ENCODE data around the gene FGD6. TPM values are rescaled to one million over a fixed set of nuclear protein-coding genes. Genes with fewer than 3 reads are reported as not detected.
A peak's percentile ranks its signal among the peaks of the same experiment; 100 is the strongest.

Gene FGD6
- total and polyA plus RNA-seq, 2 of the 4 experiments (the other 2 are of a cell fraction): 2.6 to 9.5 TPM

GRCh38 chr12:95114766-95115405 is 102.4 kb downstream of the FGD6 start:
- Histone ChIP-seq H4K5ac (ENCODE audit: low read depth, low read length) (no peak overlapping the region), H3K27me3 (ENCODE audit: control insufficient read depth, insufficient read depth, low read length) (no peaks in the 10 kb centered on the region), H3K4ac (ENCODE audit: low read depth, low read length) (no peak overlapping the region), H4K8ac (ENCODE audit: low read depth in 2 of 2, low read length in 2 of 2) (no peak overlapping the region), H4K91ac (ENCODE audit: insufficient read depth, low read depth, low read length) (no peak overlapping the region), H3K56ac (ENCODE audit: extremely low read depth, insufficient read depth, low read length) (no peak overlapping the region), H3K4me1 (ENCODE audit: control insufficient read depth, insufficient read depth, low read length) (peaks cover 15% of the 10 kb centered on the region), H3K9me1 (ENCODE audit: insufficient read depth, low read length) (0 out of 2 replicates have a peak, but pooled peaks cover 4% of the 10 kb centered on the region), H3K4me3 (ENCODE audit: insufficient read depth, low read depth, low read length) (no peak overlapping the region), H4K20me1 (ENCODE audit: insufficient read depth, low read length) (no peaks in the 10 kb centered on the region), H2AFZ (replicated peaks; ENCODE audit: low read length, poor library complexity) (no peak overlapping the region), H3K27ac (ENCODE audit: insufficient read depth, low read length) (no peak overlapping the region), H2AK5ac (ENCODE audit: low read depth, low read length) (no peak overlapping the region), H2BK5ac (ENCODE audit: low read depth, low read length, poor library complexity, severe bottlenecking) (no peak overlapping the region), H3K18ac (ENCODE audit: low read depth, low read length) (no peak overlapping the region), H2BK120ac (ENCODE audit: low read depth, low read length) (no peak overlapping the region), H3K79me1 (ENCODE audit: low read depth in 1 of 2, low read length in 2 of 2) (no peaks in the 10 kb centered on the region; a peak in 1 of 4 replicates), H3K4me2 (ENCODE audit: low read depth, low read length) (no peak overlapping the region), H3K23ac (ENCODE audit: low read depth, low read length) (no peak overlapping the region), H2BK20ac (ENCODE audit: low read depth, low read length) (no peak overlapping the region), H2BK15ac (ENCODE audit: low read depth, low read length) (no peak overlapping the region), H3K9me3 (ENCODE audit: control insufficient read depth, insufficient read depth, low read length) (no peaks in the 10 kb centered on the region), H3K9ac (ENCODE audit: low read depth, low read length) (no peak overlapping the region; the same call in 1 of the 2 replicates), H2AK9ac (replicated peaks; ENCODE audit: low read depth, low read length, poor library complexity) (no peak overlapping the region), H3K14ac (replicated peaks; ENCODE audit: low read depth, low read length) (no peak overlapping the region), H3K36me3 (ENCODE audit: control insufficient read depth, insufficient read depth, low read length) (peaks cover 7% of the 10 kb centered on the region; the same call in 1 of the 2 replicates)
- dilution Hi-C loops (cut with HindIII; ENCODE audit: low sequenced_read_pairs, unreplicated experiment): no loop called here
- WGBS, 2 experiments (ENCODE audit: extremely low coverage in 2 of 2, insufficient read length in 1 of 2): 44% methylated on average over 3 of the region's 3 CpGs; no CpG with 5 or more reads in 1 of the 2 experiments
- TF ChIP-seq RFX5 (IDR thresholded peaks at IDR 0.05; ENCODE audit: low read depth, low read length): no peak
- no peak for TF ChIP-seq ELK1 (IDR thresholded peaks at IDR 0.05; ENCODE audit: borderline replicate concordance, low read depth, low read length)
- no peak for TF ChIP-seq CEBPB (IDR thresholded peaks at IDR 0.05; ENCODE audit: low read depth, low read length)
- TF ChIP-seq BHLHE40 (IDR thresholded peaks at IDR 0.05; ENCODE audit: low read depth, low read length): no peak
- no peak for TF ChIP-seq FOS (IDR thresholded peaks at IDR 0.05; ENCODE audit: low read depth, low read length)
- no peak for TF ChIP-seq CHD1 (IDR thresholded peaks at IDR 0.05; ENCODE audit: low read depth, low read length)
- TF ChIP-seq MXI1 (IDR thresholded peaks at IDR 0.05; ENCODE audit: borderline replicate concordance, low read depth, low read length): no peak
- TF ChIP-seq RCOR1 (IDR thresholded peaks at IDR 0.05; ENCODE audit: insufficient replicate concordance, low read length): no peak
- no TSS peak for BruUV-seq (replicated peaks)
- intact Hi-C loops (cut with micrococcal nuclease): loop anchor here (5.0 kb wide), 1 partner anchor 357 kb away; the partner anchor contains the start of gene METAP2
- ATAC-seq (ENCODE audit: low read depth): no peak
- POLR2A ChIA-PET (ENCODE audit: unreplicated experiment): no interaction called here
- in situ Hi-C loops (cut with MboI; ENCODE audit: low sequenced_read_pairs): loop anchor here (5.0 kb wide), 1 partner anchor 222 kb away; no protein-coding TSS in a partner anchor
- CTCF ChIA-PET: no interaction called here
- DNase-seq: peak; percentile 21

Data from IMR-90 (cell line).